HepG2 (cell line): ENCODE measurements around the gene TMEM145. TPM values are rescaled to one million over a fixed set of nuclear protein-coding genes. Genes with fewer than 3 reads are reported as not detected.

ENCODE experiments used
- AHDC1 ChIP-seq: sonication (generic); formaldehyde crosslinking; IDR thresholded peaks from 2 replicates; pipeline ENCODE4 v1.5.1; 2020; ENCODE audit warnings: mild to moderate bottlenecking, missing genetic modification reagents, borderline replicate concordance
- CTCF ChIP-seq: sonication (generic); formaldehyde crosslinking; IDR thresholded peaks from 2 replicates; pipeline ENCODE4 v1.5.0; 2020; ENCODE audit warnings: mild to moderate bottlenecking, missing genetic modification reagents, moderate library complexity
- ETV6 ChIP-seq: sonication (generic); formaldehyde crosslinking; conservative IDR thresholded peaks from 2 replicates; pipeline ENCODE4 v1.4.0; 2020; ENCODE audit warnings: missing genetic modification reagents
- HMGXB4 ChIP-seq, 2 experiments: sonication (generic) in 1 of 2; formaldehyde crosslinking in 1 of 2; IDR thresholded peaks; 2 replicates each; pipeline versions ENCODE4 v1.4.0 to v1.6.1; 2018 to 2020; ENCODE audit warnings: missing genetic modification reagents in 2 of 2, borderline replicate concordance in 1 of 2, low read depth in 1 of 2, mild to moderate bottlenecking in 1 of 2, missing biosample characterization in 1 of 2
- KMT2A ChIP-seq: sonication (generic); formaldehyde crosslinking; IDR thresholded peaks from 2 replicates; pipeline ENCODE4 v1.4.0; 2020; ENCODE audit warnings: missing genetic modification reagents
- TEAD3 ChIP-seq: optimal IDR thresholded peaks from 2 replicates; pipeline ENCODE3; 2016; ENCODE audit warnings: borderline replicate concordance
- U2AF1 ChIP-seq: fragments of 200-400 bp; formaldehyde crosslinking; optimal IDR thresholded peaks from 2 replicates; pipeline ENCODE3; 2017; ENCODE audit warnings: mild to moderate bottlenecking, low read depth, low read length
- ZNF224 ChIP-seq: sonication (generic); formaldehyde crosslinking; IDR thresholded peaks from 2 replicates; pipeline ENCODE4 v1.5.0; 2020; ENCODE audit warnings: mild to moderate bottlenecking, missing genetic modification reagents
- ZNF251 ChIP-seq: sonication (generic); formaldehyde crosslinking; IDR thresholded peaks from 2 replicates; pipeline ENCODE4 v1.9.0; 2021; ENCODE audit warnings: mild to moderate bottlenecking, missing genetic modification reagents
- ZNF710 ChIP-seq: sonication (generic); formaldehyde crosslinking; IDR thresholded peaks from 2 replicates; pipeline ENCODE4 v1.5.0; 2020; ENCODE audit warnings: mild to moderate bottlenecking, missing genetic modification reagents, borderline replicate concordance
- ZNF775 ChIP-seq: sonication (generic); formaldehyde crosslinking; IDR thresholded peaks from 2 replicates; pipeline ENCODE4 v1.4.0; 2020; ENCODE audit warnings: missing genetic modification reagents, mild to moderate bottlenecking, moderate library complexity, borderline replicate concordance
- ZSCAN30 ChIP-seq: sonication (generic); formaldehyde crosslinking; IDR thresholded peaks from 2 replicates; pipeline ENCODE4 v1.5.0; 2020; ENCODE audit warnings: mild to moderate bottlenecking, missing genetic modification reagents
- polyA plus RNA-seq, 8 experiments: library from polyadenylated mRNA; depleted of rRNA in 3 of 8; stranded (reverse) in 7 of 8; unstranded in 1 of 8; fragments of >200 nt; fragmentation: Illumina TruSeq in 4 of 8; extraction: Trizol in 4 of 8; gene quantifications; 2 replicates each; pipeline versions ENCODE4 v1.2.1 to v1.2.3, GENCODE V29; 2011 to 2016; ENCODE audit warnings: low read depth in 4 of 8, missing spikeins in 1 of 8, mixed read lengths in 1 of 8; ENCODE audit not compliant: insufficient read depth in 1 of 8
- total RNA-seq, 5 experiments: library from RNA; depleted of rRNA; stranded (reverse); fragments of >200 nt; fragmentation: Illumina TruSeq; extraction: Trizol; gene quantifications; 2 replicates each; pipeline ENCODE4 v1.2.3, GENCODE V29; 2016; ENCODE audit warnings: low read depth in 1 of 5

TMEM145 gene
- total and polyA plus RNA-seq, 2 of the 13 experiments (the other 11 are each of a cell fraction or from before 2014, with no cell fraction given): 0.07 to 5.1 TPM

GRCh38 chr19:42283188-42284065, 29.7 kb upstream of the TMEM145 start (continued):
- TF ChIP-seq CTCF: peak; percentile 39
- 0 out of 2 replicates have a peak, but pooled peaks have one; percentile 23 for TF ChIP-seq AHDC1
- no peak for TF ChIP-seq ZSCAN30 (CRISPR knock-in tag)
- TF ChIP-seq ZNF251 (CRISPR knock-in tag): 0 out of 2 replicates have a peak, but pooled peaks have one; percentile 43
- TF ChIP-seq ZNF224 (CRISPR knock-in tag): no peak
- no peak for TF ChIP-seq ZNF710 (CRISPR knock-in tag)
- TF ChIP-seq U2AF1: no peak
- TF ChIP-seq ETV6 (CRISPR knock-in tag): no peak
- TF ChIP-seq TEAD3 (CRISPR knock-in tag): peak; percentile 8
- TF ChIP-seq ZNF775 (CRISPR knock-in tag): no peak
- TF ChIP-seq HMGXB4 (CRISPR knock-in tag; IDR thresholded peaks at IDR 0.05; ENCODE audit: borderline replicate concordance in 1 of 2, low read depth in 1 of 2): peak in 1 of 2 experiments; percentile 55; a peak in 2 of 4 replicates
- no peak for TF ChIP-seq KMT2A (CRISPR knock-in tag)
